H1 (cell line): ENCODE data around the gene EVA1C. TPM values are rescaled to one million over a fixed set of nuclear protein-coding genes. Genes with fewer than 3 reads are reported as not detected.

Source experiments
- BRCA1 ChIP-seq: IDR thresholded peaks from 2 replicates; pipeline ENCODE4 v1.6.1; 2012; ENCODE audit warnings: low read depth, low read length, improper control_type of control experiment
- E2F6 ChIP-seq: IDR thresholded peaks from 2 replicates; pipeline ENCODE4 v1.6.1; 2012; ENCODE audit warnings: inconsistent platforms
- GTF2F1 ChIP-seq: IDR thresholded peaks from 2 replicates; pipeline ENCODE4 v1.6.1; 2012; ENCODE audit warnings: low read depth, low read length, improper control_type of control experiment, borderline replicate concordance
- HDAC6 ChIP-seq: IDR thresholded peaks from one replicate; pipeline ENCODE4 v1.7.1; 2012; ENCODE audit warnings: low read depth, mild to moderate bottlenecking, inconsistent platforms, low read length, moderate library complexity
- KDM1A ChIP-seq: fragments of 200-600, 300-600 bp; sonication (generic); IDR thresholded peaks from 2 replicates; pipeline ENCODE4 v1.7.1; 2016; ENCODE audit warnings: mild to moderate bottlenecking, low read length, borderline replicate concordance
- SRF ChIP-seq: IDR thresholded peaks from 2 replicates; pipeline ENCODE4 v1.6.1; 2011; ENCODE audit warnings: mild to moderate bottlenecking, low read depth, low read length, moderate library complexity
- TBP ChIP-seq: IDR thresholded peaks from 2 replicates; pipeline ENCODE4 v1.6.1; 2011; ENCODE audit warnings: low read depth, low read length, improper control_type of control experiment
- polyA plus RNA-seq, 7 experiments: library from polyadenylated mRNA; depleted of rRNA in 3 of 7; stranded (reverse) in 5 of 7; unstranded in 2 of 7; fragments of >200 nt in 5 of 7; fragments of 200-250 nt in 2 of 7; gene quantifications; 1 replicate in 5 of 7; 2 replicates in 1 of 7; 4 replicates in 1 of 7; pipeline versions ENCODE4 v1.2.1 to v1.2.3, GENCODE V29; 2011 to 2013; ENCODE audit warnings: missing spikeins in 2 of 7, mixed read lengths in 2 of 7
- total RNA-seq: library from RNA; stranded (reverse); fragmentation: NEBNext Ultra II Directional; extraction: Animal tissue kit (Norgen Biotek cat#: 25700); gene quantifications from 2 replicates; pipeline ENCODE4 v1.2.1, GENCODE V29; 2021
- TF ChIP-seq, protein P1 (sequence below): IDR thresholded peaks from 2 replicates; pipeline ENCODE4 v1.6.1; 2012; ENCODE audit warnings: low read length, inconsistent platforms

The EVA1C gene
- total and polyA plus RNA-seq, 2 of the 8 experiments (the other 6 are each of a cell fraction or from before 2014, with no cell fraction given): 2.6 to 3.6 TPM

- TF ChIP-seq, protein P1, sequence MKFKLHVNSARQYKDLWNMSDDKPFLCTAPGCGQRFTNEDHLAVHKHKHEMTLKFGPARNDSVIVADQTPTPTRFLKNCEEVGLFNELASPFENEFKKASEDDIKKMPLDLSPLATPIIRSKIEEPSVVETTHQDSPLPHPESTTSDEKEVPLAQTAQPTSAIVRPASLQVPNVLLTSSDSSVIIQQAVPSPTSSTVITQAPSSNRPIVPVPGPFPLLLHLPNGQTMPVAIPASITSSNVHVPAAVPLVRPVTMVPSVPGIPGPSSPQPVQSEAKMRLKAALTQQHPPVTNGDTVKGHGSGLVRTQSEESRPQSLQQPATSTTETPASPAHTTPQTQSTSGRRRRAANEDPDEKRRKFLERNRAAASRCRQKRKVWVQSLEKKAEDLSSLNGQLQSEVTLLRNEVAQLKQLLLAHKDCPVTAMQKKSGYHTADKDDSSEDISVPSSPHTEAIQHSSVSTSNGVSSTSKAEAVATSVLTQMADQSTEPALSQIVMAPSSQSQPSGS: no peak
- TF ChIP-seq HDAC6 (no peak), TBP (no peak), E2F6 (no peak), GTF2F1 (no peak), KDM1A (no peak), SRF (no peak), BRCA1 (no peak)
These were observed 48.1 kb upstream of the EVA1C start (continued) for GRCh38 chr21:32364387-32364786.
